Jurkat, Clone E6-1 (cell line): ENCODE measurements around the gene MVB12B.

Experiments used
- DNase-seq: peaks from one replicate; pipeline ENCODE4 v3.0.0-alpha.2; 2011; ENCODE audit warnings: low read depth, low spot score
- H3K4me3 ChIP-seq: 2 replicates; pipeline ENCODE4 v1.5.1; 2011; ENCODE audit warnings: mild to moderate bottlenecking, low read length, control low read depth, moderate library complexity

MVB12B gene

GRCh38 chr9:126491568-126491879 lies 164.9 kb downstream of the MVB12B start:
- no peak overlapping the region for H3K4me3 ChIP-seq
- no peak for DNase-seq

- H3K4me3 ChIP-seq, result no peak overlapping the region
- no peak for DNase-seq
These were observed 165.3 kb downstream of the MVB12B start for GRCh38 chr9:126491949-126492348.

GRCh38 chr9:126494264-126494663 lies 167.6 kb downstream of the MVB12B start:
- no peak for DNase-seq

GRCh38 chr9:126494746-126495145 lies 168.1 kb downstream of the MVB12B start:
- no peak for DNase-seq
- no peak overlapping the region for H3K4me3 ChIP-seq

More at GRCh38 chr9:126494264-126494663, 167.6 kb downstream of the MVB12B start:
- no peak overlapping the region for H3K4me3 ChIP-seq

GRCh38 chr9:126495411-126496180 lies 169.0 kb downstream of the MVB12B start:
- no peak overlapping the region for H3K4me3 ChIP-seq
- DNase-seq, result no peak

GRCh38 chr9:126496181-126496576 lies 169.6 kb downstream of the MVB12B start:
- no peak overlapping the region for H3K4me3 ChIP-seq
- no peak for DNase-seq

- DNase-seq, result no peak
- no peak overlapping the region for H3K4me3 ChIP-seq
These were observed 170.4 kb downstream of the MVB12B start for GRCh38 chr9:126496781-126497659.

GRCh38 chr9:126497660-126498275 lies 171.1 kb downstream of the MVB12B start:
- DNase-seq, result no peak
- no peak overlapping the region for H3K4me3 ChIP-seq

GRCh38 chr9:126498331-126498730 lies 171.7 kb downstream of the MVB12B start:
- H3K4me3 ChIP-seq, result no peak overlapping the region
- no peak for DNase-seq

- DNase-seq, result no peak
- no peak overlapping the region for H3K4me3 ChIP-seq
These were observed 172.6 kb downstream of the MVB12B start for GRCh38 chr9:126499005-126499910.

GRCh38 chr9:126499911-126500599 lies 173.4 kb downstream of the MVB12B start:
- no peak for DNase-seq
- no peak overlapping the region for H3K4me3 ChIP-seq

- no peak overlapping the region for H3K4me3 ChIP-seq
- peak; percentile 23 for DNase-seq
These were observed 174.2 kb downstream of the MVB12B start for GRCh38 chr9:126500600-126501382.

- no peak for DNase-seq
These were observed 175.0 kb downstream of the MVB12B start for GRCh38 chr9:126501383-126502331.

GRCh38 chr9:126502417-126503332 lies 176.0 kb downstream of the MVB12B start:
- DNase-seq, result no peak
- H3K4me3 ChIP-seq, result no peak overlapping the region

More at GRCh38 chr9:126501383-126502331, 175.0 kb downstream of the MVB12B start:
- no peak overlapping the region for H3K4me3 ChIP-seq

GRCh38 chr9:126503333-126504085 lies 176.9 kb downstream of the MVB12B start:
- H3K4me3 ChIP-seq, result no peak overlapping the region
- no peak for DNase-seq
